Ovary (tissue), 9 donors: ENCODE results near the gene FSTL5. TPM values are rescaled to one million over a fixed set of nuclear protein-coding genes. Genes with fewer than 3 reads are reported as not detected.

Experiments
- DNase-seq, 5 donors: peaks; one replicate each; pipeline ENCODE4 v3.0.0-alpha.2; 2019 to 2020
- H3K27ac ChIP-seq, 2 donors: fragments of 200-600 bp; one replicate each; pipeline versions ENCODE4 v1.5.1 to v1.8.0; 2019 to 2022
- H3K27me3 ChIP-seq: fragments of 200-600 bp; one replicate; pipeline ENCODE4 v1.8.0; 2022
- H3K36me3 ChIP-seq: fragments of 200-600 bp; sonication (generic); one replicate; pipeline ENCODE4 v1.5.1; 2019
- H3K4me1 ChIP-seq: one replicate; pipeline ENCODE4 v1.8.1; 2013; ENCODE audit warnings: mild to moderate bottlenecking, moderate library complexity; ENCODE audit not compliant: insufficient read depth
- H3K4me3 ChIP-seq: fragments of 200-600 bp; sonication (generic); one replicate; pipeline ENCODE4 v1.5.1; 2017
- H3K9me3 ChIP-seq, 2 donors: fragments of 200-600 bp in 1 of 2; sonication (generic) in 1 of 2; one replicate each; pipeline versions ENCODE4 v1.5.1 to v1.8.1; 2013 to 2019; ENCODE audit warnings: mild to moderate bottlenecking in 1 of 2, moderate library complexity in 1 of 2
- EP300 ChIP-seq: sonication (generic); formaldehyde crosslinking; IDR thresholded peaks from one replicate; pipeline ENCODE4 v1.6.1; 2017; ENCODE audit warnings: antibody characterized with exemption
- POLR2A ChIP-seq: fragments of 450-650 bp; IDR thresholded peaks from one replicate; pipeline ENCODE4 v1.6.1; 2017; ENCODE audit warnings: antibody characterized with exemption, mild to moderate bottlenecking, moderate library complexity
- WGBS, 3 donors: extraction: QIAGEN DNeasy Blood & Tissue Kit in 1 of 3; methylation state at CpG; one replicate each; pipeline versions ENCODE4 v1.1.5 to v1.1.7; 2013 to 2017; 5-methylcytosine and 5-hydroxymethylcytosine counted together
- intact Hi-C, 4 donors: fragments of 100-400 bp; cut with DNase I; formaldehyde crosslinking; loops; one replicate each; pipeline versions ENCODE4 v1.11.0 to v1.15.1; 2022 to 2023
- polyA plus RNA-seq, 2 donors: library from polyadenylated mRNA; stranded (reverse); fragments of 200-250 nt in 1 of 2; fragments of 350-450 nt in 1 of 2; fragmentation: Illumina TruSeq in 1 of 2; extraction: RNeasy Lipid Tissue Mini Kit (QIAGEN cat#74804) in 1 of 2; gene quantifications; one replicate each; pipeline ENCODE4 v1.2.3, GENCODE V29; 2013 to 2014
- total RNA-seq, 7 donors: library from RNA; depleted of rRNA in 2 of 7; stranded (reverse); fragments of >200 nt in 2 of 7; fragmentation: NEBNext Ultra II Directional in 3 of 7; extraction: Animal tissue kit (Norgen Biotek cat#: 25700) in 3 of 7; gene quantifications; one replicate each; pipeline versions ENCODE4 v1.1.0 to v1.2.4, GENCODE V29; 2016 to 2023
- TF ChIP-seq, protein P1 (sequence below), 3 donors: fragments of 450-650 bp in 2 of 3; fragments of 200-600 bp in 1 of 3; IDR thresholded peaks; one replicate each; pipeline versions ENCODE4 v1.5.1 to v1.8.0; 2016 to 2022; ENCODE audit warnings: antibody characterized with exemption in 3 of 3, mild to moderate bottlenecking in 1 of 3
- donor health status: DM: no; HTN: no; CAD: no; lungs with moderate emphysema.
- donor health status: DM: no; HTN: no; CAD: no.
- donor health status: Bipolar disorder and iron deficiency.
- donor health status: DM: yes; HTN: yes; CAD: no.
- donor health status: DM: no; HTN: no; CAD: no.
- donor health status: DM: yes; HTN: yes; CAD: no.

Gene FSTL5
- total and polyA plus RNA-seq, 9 donors: 0.05 TPM; not detected in 8

DNA sequence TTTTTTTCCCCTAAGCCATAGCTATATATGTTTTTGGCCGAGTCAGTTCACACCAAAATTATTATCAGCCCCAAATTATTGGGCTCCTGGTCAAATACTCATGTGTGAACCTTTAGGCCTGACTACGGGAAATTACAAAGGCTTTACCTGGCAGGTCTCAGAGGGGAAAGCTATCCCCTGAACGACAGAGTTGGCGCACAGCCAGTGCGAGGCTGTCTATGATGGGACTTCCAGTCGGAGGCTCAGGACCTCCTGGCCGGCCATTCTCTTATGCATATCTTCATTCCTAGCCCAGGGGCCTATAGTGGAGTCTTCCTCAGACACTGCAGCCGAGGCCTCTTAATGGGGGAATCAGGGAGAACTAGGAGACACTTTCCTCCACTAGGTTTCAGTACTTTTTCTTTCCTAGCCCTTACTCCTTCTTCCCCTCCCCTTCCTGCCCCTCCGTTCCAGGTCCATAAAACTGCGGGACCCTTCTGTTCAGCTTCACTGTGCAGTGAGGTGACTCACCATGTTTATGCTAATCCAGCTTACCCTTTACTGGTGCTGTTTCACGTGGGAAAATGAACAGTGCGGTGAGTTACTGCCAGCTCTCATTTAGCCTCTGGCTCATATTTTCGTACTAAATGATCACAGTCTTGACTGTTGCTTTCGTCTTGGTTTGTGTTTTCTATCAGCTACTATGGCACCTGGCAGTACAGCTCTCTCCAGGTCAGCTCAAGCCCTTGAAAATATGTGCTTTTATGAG is 533.9 kb downstream of the FSTL5 start:
- 78 to 83% (median 82%) methylated on average over 14 of the region's 14 CpGs for WGBS, 3 donors
- H3K9me3 ChIP-seq: no peaks in the 10 kb centered on the region
- H3K27me3 ChIP-seq: no peaks in the 10 kb centered on the region
- TF ChIP-seq EP300 (no peak), POLR2A (no peak)
- TF ChIP-seq, protein P1, sequence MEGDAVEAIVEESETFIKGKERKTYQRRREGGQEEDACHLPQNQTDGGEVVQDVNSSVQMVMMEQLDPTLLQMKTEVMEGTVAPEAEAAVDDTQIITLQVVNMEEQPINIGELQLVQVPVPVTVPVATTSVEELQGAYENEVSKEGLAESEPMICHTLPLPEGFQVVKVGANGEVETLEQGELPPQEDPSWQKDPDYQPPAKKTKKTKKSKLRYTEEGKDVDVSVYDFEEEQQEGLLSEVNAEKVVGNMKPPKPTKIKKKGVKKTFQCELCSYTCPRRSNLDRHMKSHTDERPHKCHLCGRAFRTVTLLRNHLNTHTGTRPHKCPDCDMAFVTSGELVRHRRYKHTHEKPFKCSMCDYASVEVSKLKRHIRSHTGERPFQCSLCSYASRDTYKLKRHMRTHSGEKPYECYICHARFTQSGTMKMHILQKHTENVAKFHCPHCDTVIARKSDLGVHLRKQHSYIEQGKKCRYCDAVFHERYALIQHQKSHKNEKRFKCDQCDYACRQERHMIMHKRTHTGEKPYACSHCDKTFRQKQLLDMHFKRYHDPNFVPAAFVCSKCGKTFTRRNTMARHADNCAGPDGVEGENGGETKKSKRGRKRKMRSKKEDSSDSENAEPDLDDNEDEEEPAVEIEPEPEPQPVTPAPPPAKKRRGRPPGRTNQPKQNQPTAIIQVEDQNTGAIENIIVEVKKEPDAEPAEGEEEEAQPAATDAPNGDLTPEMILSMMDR (IDR thresholded peaks at IDR 0.05): no peak
- H3K4me1 ChIP-seq: no peaks in the 10 kb centered on the region
- no peak overlapping the region for H3K27ac ChIP-seq
- intact Hi-C loops: no loop called here
- no peak for DNase-seq
- no peak overlapping the region for H3K4me3 ChIP-seq
- H3K36me3 ChIP-seq: no peaks in the 10 kb centered on the region

DNA sequence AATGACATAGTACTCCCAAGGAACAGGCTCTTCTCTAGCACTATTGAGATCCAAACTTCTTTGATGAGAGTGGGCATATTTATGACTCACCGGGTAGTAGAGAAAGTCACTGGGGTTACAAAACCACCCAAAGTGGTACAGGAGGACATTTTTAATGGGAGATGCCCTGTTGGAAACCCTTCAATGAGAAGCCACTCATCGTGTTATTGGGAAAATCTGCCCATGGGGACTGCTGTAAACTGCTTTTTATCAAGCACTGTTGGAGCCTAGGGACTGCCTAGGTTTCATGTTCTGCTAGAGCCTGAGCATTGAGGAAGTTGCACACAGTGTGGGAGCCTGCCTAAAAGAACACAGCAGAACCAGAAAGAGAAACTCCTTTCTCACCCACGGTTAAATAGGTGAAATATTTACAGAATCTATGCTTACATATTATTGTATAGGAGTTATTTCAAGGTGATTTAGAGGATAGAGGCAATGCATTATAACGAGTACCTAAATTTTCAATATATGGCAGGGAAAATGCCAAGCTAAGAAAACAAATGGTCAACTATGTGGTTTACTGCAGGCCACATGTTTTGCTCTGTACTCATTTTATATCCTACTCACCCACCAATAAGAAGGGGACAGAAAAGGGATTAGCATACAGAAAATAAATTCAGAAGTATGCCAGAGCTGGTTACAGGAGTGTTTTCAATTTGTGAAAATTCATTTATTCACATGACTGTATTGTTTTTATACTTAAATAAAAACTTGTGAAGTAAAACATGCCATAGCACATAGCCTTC is 559.1 kb downstream of the FSTL5 start:
- Histone ChIP-seq H3K36me3 (no peaks in the 10 kb centered on the region), H3K27me3 (no peaks in the 10 kb centered on the region), H3K4me3 (no peak overlapping the region), H3K27ac (no peak overlapping the region), H3K9me3 (no peaks in the 10 kb centered on the region), H3K4me1 (no peaks in the 10 kb centered on the region)
- DNase-seq: no peak
- WGBS, 3 donors: 50 to 72% (median 58%) methylated on average over 4 of the region's 4 CpGs
- TF ChIP-seq, protein P1 (IDR thresholded peaks at IDR 0.05): no peak
- no peak for TF ChIP-seq POLR2A
- TF ChIP-seq EP300: no peak
- intact Hi-C loops: no loop called here

DNA sequence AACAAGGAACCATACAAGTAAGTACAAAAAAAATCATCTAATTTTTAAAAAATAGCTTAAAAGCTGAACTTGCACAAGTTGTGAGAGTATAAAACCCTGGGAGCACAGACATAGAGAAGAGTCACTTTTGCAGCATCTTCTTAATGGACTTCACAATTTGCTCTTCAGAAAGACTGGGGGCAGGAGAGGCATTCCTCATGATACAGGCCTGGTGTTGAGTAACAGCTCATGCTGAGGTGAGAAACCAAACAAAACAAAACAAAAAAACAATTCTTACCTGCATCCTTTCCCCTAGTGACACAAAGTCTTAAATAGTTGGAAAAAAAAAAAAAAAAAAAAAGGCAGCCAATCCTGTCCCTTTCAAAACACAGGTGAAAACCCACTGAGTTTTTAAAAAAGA is 562.8 kb downstream of the FSTL5 start:
- no peak for TF ChIP-seq EP300
- no peak for TF ChIP-seq POLR2A
- TF ChIP-seq, protein P1 (IDR thresholded peaks at IDR 0.05): no peak
- H3K36me3 ChIP-seq: no peaks in the 10 kb centered on the region

DNA sequence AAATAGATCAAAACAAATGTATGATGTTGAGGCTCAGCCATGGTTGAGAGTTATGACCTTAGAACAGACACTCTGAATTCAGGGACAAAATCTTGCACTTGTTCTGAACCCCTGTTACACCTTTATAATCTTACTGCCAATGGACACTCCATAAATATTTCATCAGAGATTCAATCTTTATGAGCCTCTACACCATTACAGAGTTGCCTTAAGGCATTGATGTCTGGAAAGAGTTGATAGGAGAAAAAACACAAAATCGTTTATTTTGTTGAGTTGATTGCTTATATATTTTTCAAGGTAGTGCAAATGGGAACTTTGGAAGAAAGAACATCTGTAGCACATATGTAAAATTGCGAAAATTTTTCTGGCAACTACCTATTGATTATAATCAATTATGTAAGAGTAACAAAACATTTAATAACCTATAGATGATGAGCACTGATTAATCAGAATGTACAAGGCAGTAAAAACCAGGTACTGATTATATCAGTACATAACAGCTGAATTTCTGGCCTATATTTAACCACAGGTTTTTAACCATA is 568.5 kb downstream of the FSTL5 start:
- TF ChIP-seq, protein P1 (IDR thresholded peaks at IDR 0.05): no peak
- TF ChIP-seq POLR2A (no peak), EP300 (no peak)
- no peak overlapping the region for H3K4me3 ChIP-seq
- intact Hi-C loops: no loop called here
- H3K4me1 ChIP-seq: no peaks in the 10 kb centered on the region
- no peaks in the 10 kb centered on the region for H3K9me3 ChIP-seq
- WGBS, 3 donors: 69 to 77% (median 71%) methylated on average over 2 of the region's 2 CpGs
- no peak for DNase-seq
- H3K27me3 ChIP-seq: no peaks in the 10 kb centered on the region
- H3K36me3 ChIP-seq: no peaks in the 10 kb centered on the region
- H3K27ac ChIP-seq: no peak overlapping the region

More for the DNA sequence above, 562.8 kb downstream of the FSTL5 start:
- no peak overlapping the region for H3K27ac ChIP-seq
- no peak overlapping the region for H3K4me3 ChIP-seq
- no peaks in the 10 kb centered on the region for H3K4me1 ChIP-seq
- no peaks in the 10 kb centered on the region for H3K27me3 ChIP-seq
- no peaks in the 10 kb centered on the region for H3K9me3 ChIP-seq
- no peak for DNase-seq
- intact Hi-C loops: no loop called here
